ENCODE data around the gene LITAF.
"Not testable (repeated sequence)": the region's sequence is repeated elsewhere in the genome, so short reads cannot be mapped to it uniquely, and the experiment has no call there.

Gene LITAF

GRCh38 chr16:11601425-11601824, 14.7 kb upstream of the LITAF start:
- no peak for DNase-seq (ENCODE audit: low read depth in 3 of 3, low spot score in 1 of 3)

GRCh38 chr16:11599579-11599978, 12.9 kb upstream of the LITAF start:
- DNase-seq (ENCODE audit: low read depth in 3 of 3, low spot score in 1 of 3): no peak

GRCh38 chr16:11597235-11598095, 10.7 kb upstream of the LITAF start:
- no peak for DNase-seq (ENCODE audit: low read depth in 3 of 3, low spot score in 1 of 3)

GRCh38 chr16:11596572-11597226, 10.0 kb upstream of the LITAF start:
- no peak for DNase-seq (ENCODE audit: low read depth in 3 of 3, low spot score in 1 of 3)

GRCh38 chr16:11593581-11593980, 6.9 kb upstream of the LITAF start:
- no peak for DNase-seq (ENCODE audit: low read depth in 3 of 3, low spot score in 1 of 3)

- not testable (repeated sequence) for DNase-seq (ENCODE audit: low read depth in 3 of 3, low spot score in 1 of 3)
Observed at GRCh38 chr16:11593076-11593475, 6.4 kb upstream of the LITAF start.

- DNase-seq (ENCODE audit: low read depth in 3 of 3, low spot score in 1 of 3): not testable (repeated sequence)
Observed at GRCh38 chr16:11591630-11592029, 4.9 kb upstream of the LITAF start.

GRCh38 chr16:11589198-11589550, 2.5 kb upstream of the LITAF start:
- DNase-seq (ENCODE audit: low read depth in 3 of 3, low spot score in 1 of 3): no peak

- no peak for DNase-seq (ENCODE audit: low read depth in 3 of 3, low spot score in 1 of 3)
Observed at GRCh38 chr16:11588321-11589197, 1.8 kb upstream of the LITAF start.

- DNase-seq (ENCODE audit: low read depth in 3 of 3, low spot score in 1 of 3): no peak
Observed at GRCh38 chr16:11587643-11588247, 1.0 kb upstream of the LITAF start.

- peak in 1 of 3 donors; percentile 22 for DNase-seq (ENCODE audit: low read depth in 3 of 3, low spot score in 1 of 3)
Observed at GRCh38 chr16:11586378-11586855, 302 bp downstream of the LITAF start.

- peak in 1 of 3 donors; percentile 18 for DNase-seq (ENCODE audit: low read depth in 3 of 3, low spot score in 1 of 3)
Observed at GRCh38 chr16:11585460-11586377, 1.0 kb downstream of the LITAF start.

GRCh38 chr16:11583889-11584565, 2.7 kb downstream of the LITAF start:
- DNase-seq (ENCODE audit: low read depth in 3 of 3, low spot score in 1 of 3): no peak

GRCh38 chr16:11583166-11583565, 3.6 kb downstream of the LITAF start:
- no peak for DNase-seq (ENCODE audit: low read depth in 3 of 3, low spot score in 1 of 3)

GRCh38 chr16:11582157-11582814, 4.4 kb downstream of the LITAF start:
- no peak for DNase-seq (ENCODE audit: low read depth in 3 of 3, low spot score in 1 of 3)

- DNase-seq (ENCODE audit: low read depth in 3 of 3, low spot score in 1 of 3): no peak
Observed at GRCh38 chr16:11581678-11582077, 5.0 kb downstream of the LITAF start.

GRCh38 chr16:11580451-11581086, 6.2 kb downstream of the LITAF start:
- DNase-seq (ENCODE audit: low read depth in 3 of 3, low spot score in 1 of 3): no peak

- not testable (repeated sequence) for DNase-seq (ENCODE audit: low read depth in 3 of 3, low spot score in 1 of 3)
Observed at GRCh38 chr16:11577290-11577660, 9.4 kb downstream of the LITAF start.
